Measurements from ENCODE around the gene PRKAG1. TPM values are rescaled to one million over a fixed set of nuclear protein-coding genes. Genes with fewer than 3 reads are reported as not detected.

The PRKAG1 gene
- total RNA-seq, 2 donors from 2014 or later = 53.9 to 55.4 TPM

GRCh38 chr12:48973941-48974673 is 44.5 kb downstream of the PRKAG1 start:
- intact Hi-C loops (cut with DNase I) = no loop called here
- peaks cover 6% of the 10 kb centered on the region for H3K4me1 ChIP-seq (replicated peaks)
- TF ChIP-seq CTCF (IDR thresholded peaks at IDR 0.05) (peak in 2 of 4 experiments; percentile 18 to 30), POLR2A (IDR thresholded peaks at IDR 0.05) (no peak)
- 22% methylated on average over 19 of the region's 19 CpGs for WGBS
- no peak for DNase-seq (ENCODE audit: low spot score)
- H3K27ac ChIP-seq = no peak overlapping the region
- H3K4me3 ChIP-seq = no peak overlapping the region
- no peaks in the 10 kb centered on the region for H3K9me3 ChIP-seq
- H3K27me3 ChIP-seq (replicated peaks; ENCODE audit: insufficient read depth) = peaks cover 31% of the 10 kb centered on the region
- no peaks in the 10 kb centered on the region for H3K36me3 ChIP-seq

- Histone ChIP-seq H3K27ac (no peak overlapping the region), H3K27me3 (replicated peaks; ENCODE audit: insufficient read depth) (peaks cover 30% of the 10 kb centered on the region), H3K9me3 (no peaks in the 10 kb centered on the region), H3K36me3 (no peaks in the 10 kb centered on the region), H3K4me1 (replicated peaks) (peaks cover 1% of the 10 kb centered on the region), H3K4me3 (no peak overlapping the region)
- TF ChIP-seq POLR2AphosphoS5 (IDR thresholded peaks at IDR 0.05) = no peak
- TF ChIP-seq POLR2A (IDR thresholded peaks at IDR 0.05) = no peak
- no peak for TF ChIP-seq CTCF (IDR thresholded peaks at IDR 0.05)
- intact Hi-C loops (cut with DNase I) = no loop called here
- DNase-seq (ENCODE audit: low spot score) = no peak
- WGBS = 55% methylated on average over 12 of the region's 12 CpGs
These were observed 45.0 kb downstream of the PRKAG1 start for GRCh38 chr12:48973531-48973930.

GRCh38 chr12:48972952-48973483 is 45.6 kb downstream of the PRKAG1 start:
- Histone ChIP-seq H3K27me3 (replicated peaks; ENCODE audit: insufficient read depth) (peaks cover 25% of the 10 kb centered on the region), H3K9me3 (no peaks in the 10 kb centered on the region), H3K4me3 (no peak overlapping the region), H3K4me1 (replicated peaks) (no peaks in the 10 kb centered on the region), H3K27ac (no peak overlapping the region), H3K36me3 (no peaks in the 10 kb centered on the region)
- 20% methylated on average over 3 of the region's 3 CpGs for WGBS
- DNase-seq (ENCODE audit: low spot score) = no peak
- TF ChIP-seq POLR2AphosphoS5 (IDR thresholded peaks at IDR 0.05) = no peak
- no peak for TF ChIP-seq POLR2A (IDR thresholded peaks at IDR 0.05)
- intact Hi-C loops (cut with DNase I) = no loop called here

- DNase-seq (ENCODE audit: low spot score) = no peak
- Histone ChIP-seq H3K27ac (no peak overlapping the region), H3K9me3 (no peaks in the 10 kb centered on the region), H3K36me3 (no peaks in the 10 kb centered on the region), H3K4me3 (no peak overlapping the region), H3K27me3 (replicated peaks; ENCODE audit: insufficient read depth) (peaks cover 20% of the 10 kb centered on the region), H3K4me1 (replicated peaks) (no peaks in the 10 kb centered on the region)
- TF ChIP-seq POLR2A (IDR thresholded peaks at IDR 0.05) (no peak), POLR2AphosphoS5 (IDR thresholded peaks at IDR 0.05) (no peak), CTCF (IDR thresholded peaks at IDR 0.05) (no peak)
- WGBS = 15% methylated on average over 16 of the region's 23 CpGs
- intact Hi-C loops (cut with DNase I) = no loop called here
These were observed 46.2 kb downstream of the PRKAG1 start for GRCh38 chr12:48972213-48972951.

GRCh38 chr12:48970702-48971334 is 47.8 kb downstream of the PRKAG1 start:
- no peak for DNase-seq (ENCODE audit: low spot score)
- H3K27me3 ChIP-seq (replicated peaks; ENCODE audit: insufficient read depth) = peaks cover 20% of the 10 kb centered on the region
- no peaks in the 10 kb centered on the region for H3K9me3 ChIP-seq
- TF ChIP-seq POLR2AphosphoS5 (IDR thresholded peaks at IDR 0.05) (no peak), CTCF (IDR thresholded peaks at IDR 0.05) (no peak), POLR2A (IDR thresholded peaks at IDR 0.05) (no peak)
- WGBS = 31% methylated on average over 10 of the region's 10 CpGs
- intact Hi-C loops (cut with DNase I) = no loop called here
- H3K4me3 ChIP-seq = no peak overlapping the region
- no peak overlapping the region for H3K27ac ChIP-seq
- no peaks in the 10 kb centered on the region for H3K36me3 ChIP-seq
- H3K4me1 ChIP-seq (replicated peaks) = no peaks in the 10 kb centered on the region
